Upper lobe of right lung (tissue), 1 donor: ENCODE data around the gene IMMP2L. TPM values are rescaled to one million over a fixed set of nuclear protein-coding genes. Genes with fewer than 3 reads are reported as not detected.

Experiments used
- ATAC-seq: fragments of 200-7000 bp; cut with Tn5 transposase; one replicate; pipeline ENCODE4 v1.9.1; 2020; ENCODE audit warnings: mild to moderate bottlenecking, moderate library complexity
- DNase-seq: peaks from one replicate; pipeline ENCODE4 v3.0.0-alpha.2; 2020
- H3K27ac ChIP-seq: fragments of 200-600 bp; one replicate; pipeline ENCODE4 v1.8.0; 2022
- H3K27me3 ChIP-seq: fragments of 200-600 bp; one replicate; pipeline ENCODE4 v1.8.0; 2022; ENCODE audit warnings: mild to moderate bottlenecking
- H3K36me3 ChIP-seq: fragments of 200-600 bp; one replicate; pipeline ENCODE4 v1.8.0; 2022
- H3K4me1 ChIP-seq: fragments of 200-600 bp; one replicate; pipeline ENCODE4 v1.8.0; 2022
- H3K4me3 ChIP-seq: fragments of 200-600 bp; one replicate; pipeline ENCODE4 v1.8.0; 2022; ENCODE audit warnings: mild to moderate bottlenecking
- H3K9me3 ChIP-seq: fragments of 200-600 bp; one replicate; pipeline ENCODE4 v1.8.0; 2022
- CTCF ChIP-seq: fragments of 200-600 bp; IDR thresholded peaks from one replicate; pipeline ENCODE4 v1.8.0; 2022; ENCODE audit warnings: antibody characterized with exemption
- intact Hi-C: fragments of 100-400 bp; cut with DNase I; formaldehyde crosslinking; loops from one replicate; pipeline ENCODE4 v1.11.0; 2022
- total RNA-seq: library from RNA; stranded (reverse); fragmentation: NEBNext Ultra II Directional; extraction: Animal tissue kit (Norgen Biotek cat#: 25700); gene quantifications from one replicate; pipeline ENCODE4 v1.2.1, GENCODE V29; 2021
- donor health status: DM: no; HTN: yes; CAD: no; lungs with severe emphysema.

IMMP2L gene
- total RNA-seq, 1 donor from 2014 or later = 22.0 TPM

DNA sequence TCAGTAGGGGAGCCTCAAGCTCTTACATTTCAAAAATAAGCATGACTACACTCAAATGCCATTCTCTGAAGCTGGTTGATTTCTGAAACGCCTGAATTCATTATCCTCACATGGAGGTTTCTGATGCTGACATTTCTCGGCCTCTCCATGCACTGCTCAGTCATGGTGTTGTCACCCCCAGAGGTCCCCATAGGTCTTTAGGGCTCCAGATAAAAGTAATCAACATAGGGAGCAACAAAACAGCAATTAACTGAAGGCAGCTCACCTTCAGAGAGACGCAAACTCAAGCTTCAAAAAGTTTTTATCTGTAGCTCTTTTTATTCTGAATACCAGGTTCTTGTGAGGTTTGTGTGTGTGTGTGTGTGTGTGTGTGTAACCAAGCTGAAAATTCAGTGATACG, 694.5 kb downstream of the IMMP2L start:
- intact Hi-C loops = no loop called here
- ATAC-seq = no peak
- H3K9me3 ChIP-seq = no peaks in the 10 kb centered on the region
- H3K36me3 ChIP-seq = no peaks in the 10 kb centered on the region
- H3K4me1 ChIP-seq = no peaks in the 10 kb centered on the region
- no peaks in the 10 kb centered on the region for H3K27me3 ChIP-seq
- DNase-seq = no peak
- H3K4me3 ChIP-seq = no peak overlapping the region
- no peak overlapping the region for H3K27ac ChIP-seq
- no peak for TF ChIP-seq CTCF

DNA sequence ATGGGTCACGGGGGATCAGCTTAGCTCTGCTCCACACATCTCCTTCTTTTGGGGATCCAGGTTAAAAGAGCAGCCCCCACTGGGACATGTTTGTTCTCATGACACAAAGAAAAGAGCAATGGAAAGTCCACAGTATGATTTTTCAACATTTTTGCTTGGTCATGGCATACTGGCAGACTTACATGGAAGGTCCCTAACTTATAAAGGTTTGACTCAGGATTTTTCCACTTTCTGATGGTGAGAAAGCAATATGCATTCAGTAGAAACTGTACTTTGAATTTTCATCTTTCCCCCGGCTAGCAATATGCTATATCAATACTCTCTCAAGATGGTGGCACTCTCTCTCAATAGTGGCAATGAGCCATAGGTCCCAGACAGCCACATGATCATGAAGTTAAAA, 699.0 kb downstream of the IMMP2L start:
- H3K4me3 ChIP-seq = no peak overlapping the region
- TF ChIP-seq CTCF = no peak
- no peaks in the 10 kb centered on the region for H3K9me3 ChIP-seq
- no peaks in the 10 kb centered on the region for H3K36me3 ChIP-seq
- H3K27ac ChIP-seq = no peak overlapping the region
- no peaks in the 10 kb centered on the region for H3K27me3 ChIP-seq
- DNase-seq (no peak), ATAC-seq (no peak)
- intact Hi-C loops = no loop called here
- H3K4me1 ChIP-seq = no peaks in the 10 kb centered on the region

DNA sequence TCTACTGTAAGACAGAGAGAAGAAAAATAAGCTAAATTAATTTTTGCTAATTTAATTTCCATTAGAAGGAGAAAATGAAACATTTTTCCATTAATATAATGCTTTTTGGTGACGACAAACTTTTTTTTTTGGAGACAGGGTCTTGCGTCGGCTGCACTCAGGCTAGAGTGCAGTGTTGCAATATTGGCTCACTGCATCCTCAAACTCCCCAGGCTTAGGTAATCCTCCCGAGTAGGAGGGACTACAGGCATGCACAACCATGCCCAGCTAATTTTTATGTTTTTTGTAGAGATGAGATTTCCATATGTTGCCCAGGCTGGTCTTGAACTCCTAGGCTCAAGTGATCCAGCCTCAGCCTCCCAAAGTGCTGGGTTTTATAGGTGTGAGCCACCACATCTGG, 701.1 kb downstream of the IMMP2L start:
- Histone ChIP-seq H3K4me1 (no peaks in the 10 kb centered on the region), H3K36me3 (no peaks in the 10 kb centered on the region), H3K4me3 (no peak overlapping the region), H3K27ac (no peak overlapping the region), H3K27me3 (no peaks in the 10 kb centered on the region), H3K9me3 (no peaks in the 10 kb centered on the region)
- TF ChIP-seq CTCF = no peak
- DNase-seq (no peak), ATAC-seq (peak; percentile 71)
- intact Hi-C loops = no loop called here

DNA sequence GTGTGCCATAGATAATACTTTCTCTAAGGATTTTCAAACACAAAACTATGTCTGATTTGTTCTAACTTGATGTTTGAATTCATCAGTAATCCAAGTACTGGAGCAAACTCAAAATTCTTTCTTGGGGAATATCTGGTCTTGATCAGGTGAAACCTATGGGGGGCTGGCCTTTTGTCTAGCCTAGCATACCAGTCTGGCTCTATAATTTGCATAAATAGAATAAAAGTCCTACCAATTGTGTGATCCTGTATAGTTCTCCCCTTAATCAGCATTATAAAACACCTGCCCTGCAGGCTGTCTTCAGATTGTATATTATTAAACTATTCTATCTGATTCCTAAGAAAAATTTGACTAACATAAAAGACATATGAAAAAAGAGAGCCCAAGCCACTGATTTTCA, 705.2 kb downstream of the IMMP2L start:
- no peak overlapping the region for H3K27ac ChIP-seq
- no peak for DNase-seq
- no peak for TF ChIP-seq CTCF
- H3K9me3 ChIP-seq = no peaks in the 10 kb centered on the region
- H3K27me3 ChIP-seq = no peaks in the 10 kb centered on the region
- no peaks in the 10 kb centered on the region for H3K36me3 ChIP-seq
- no peak for ATAC-seq
- no peak overlapping the region for H3K4me3 ChIP-seq
- intact Hi-C loops = no loop called here
- no peaks in the 10 kb centered on the region for H3K4me1 ChIP-seq

DNA sequence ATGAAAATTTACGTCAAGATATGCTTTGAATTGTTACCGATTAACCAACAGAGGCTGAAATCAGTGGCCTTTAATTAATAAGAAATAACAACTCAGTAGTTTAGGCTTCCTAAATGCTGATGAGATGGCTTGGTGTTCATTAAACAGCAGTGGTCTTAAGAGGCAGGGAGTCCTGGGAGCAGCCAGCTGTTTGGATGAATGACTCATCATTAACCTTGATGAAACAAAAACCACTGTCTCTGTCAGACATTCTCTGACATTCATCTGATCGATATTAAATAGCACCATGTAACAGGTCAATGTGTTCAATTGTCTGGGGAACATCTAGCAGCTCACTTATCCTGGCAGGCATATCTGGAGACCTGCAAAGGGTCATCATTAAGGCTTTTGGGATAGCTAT, 705.6 kb downstream of the IMMP2L start:
- Histone ChIP-seq H3K4me3 (no peak overlapping the region), H3K4me1 (no peaks in the 10 kb centered on the region), H3K36me3 (no peaks in the 10 kb centered on the region), H3K27ac (no peak overlapping the region), H3K27me3 (no peaks in the 10 kb centered on the region), H3K9me3 (no peaks in the 10 kb centered on the region)
- no peak for ATAC-seq
- DNase-seq = no peak
- intact Hi-C loops = no loop called here
- no peak for TF ChIP-seq CTCF

GRCh38 chr7:110854651-110855050, 707.6 kb downstream of the IMMP2L start:
- no peak for DNase-seq
- no peak for TF ChIP-seq CTCF
- no peak for ATAC-seq
- H3K27me3 ChIP-seq = no peaks in the 10 kb centered on the region
- H3K4me1 ChIP-seq = no peaks in the 10 kb centered on the region
- H3K27ac ChIP-seq = no peak overlapping the region
- intact Hi-C loops = no loop called here
- no peaks in the 10 kb centered on the region for H3K9me3 ChIP-seq
- H3K4me3 ChIP-seq = no peak overlapping the region
- H3K36me3 ChIP-seq = no peaks in the 10 kb centered on the region
